ENCODE data around the gene FRMPD1. TPM values are rescaled to one million over a fixed set of nuclear protein-coding genes. Genes with fewer than 3 reads are reported as not detected.

FRMPD1 gene
- total RNA-seq, 1 donor from 2014 or later: 0.31 TPM

DNA sequence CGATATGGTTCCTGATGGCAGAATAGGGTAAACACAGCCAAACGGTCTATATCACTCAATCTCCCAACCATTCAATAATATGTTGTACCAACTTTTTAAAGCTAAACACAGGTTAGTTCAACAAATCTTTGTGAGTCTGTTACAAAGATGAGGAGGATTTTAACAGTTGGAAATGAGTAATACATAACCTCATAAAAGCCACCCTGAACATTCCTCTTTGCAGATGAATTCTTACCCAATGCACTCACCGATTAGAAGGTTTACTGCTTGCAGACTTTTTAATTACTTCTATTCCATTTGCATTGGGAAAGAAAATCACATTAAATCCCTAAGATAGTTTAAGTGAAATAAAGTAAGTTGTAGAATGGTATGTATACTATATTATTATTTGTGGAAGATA is 79.5 kb downstream of the FRMPD1 start:
- H3K27ac Mint-ChIP-seq: no peak overlapping the region
- no peak overlapping the region for H3K4me3 Mint-ChIP-seq (ENCODE audit: low read depth)
- TF ChIP-seq, protein P1, sequence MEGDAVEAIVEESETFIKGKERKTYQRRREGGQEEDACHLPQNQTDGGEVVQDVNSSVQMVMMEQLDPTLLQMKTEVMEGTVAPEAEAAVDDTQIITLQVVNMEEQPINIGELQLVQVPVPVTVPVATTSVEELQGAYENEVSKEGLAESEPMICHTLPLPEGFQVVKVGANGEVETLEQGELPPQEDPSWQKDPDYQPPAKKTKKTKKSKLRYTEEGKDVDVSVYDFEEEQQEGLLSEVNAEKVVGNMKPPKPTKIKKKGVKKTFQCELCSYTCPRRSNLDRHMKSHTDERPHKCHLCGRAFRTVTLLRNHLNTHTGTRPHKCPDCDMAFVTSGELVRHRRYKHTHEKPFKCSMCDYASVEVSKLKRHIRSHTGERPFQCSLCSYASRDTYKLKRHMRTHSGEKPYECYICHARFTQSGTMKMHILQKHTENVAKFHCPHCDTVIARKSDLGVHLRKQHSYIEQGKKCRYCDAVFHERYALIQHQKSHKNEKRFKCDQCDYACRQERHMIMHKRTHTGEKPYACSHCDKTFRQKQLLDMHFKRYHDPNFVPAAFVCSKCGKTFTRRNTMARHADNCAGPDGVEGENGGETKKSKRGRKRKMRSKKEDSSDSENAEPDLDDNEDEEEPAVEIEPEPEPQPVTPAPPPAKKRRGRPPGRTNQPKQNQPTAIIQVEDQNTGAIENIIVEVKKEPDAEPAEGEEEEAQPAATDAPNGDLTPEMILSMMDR (IDR thresholded peaks at IDR 0.05; ENCODE audit: unreplicated experiment): no peak
- H3K4me1 Mint-ChIP-seq (ENCODE audit: low read depth): no peaks in the 10 kb centered on the region
- no peaks in the 10 kb centered on the region for H3K9me3 Mint-ChIP-seq (ENCODE audit: low read depth)
- no peaks in the 10 kb centered on the region for H3K36me3 Mint-ChIP-seq (ENCODE audit: insufficient read depth)
- no peak for DNase-seq (ENCODE audit: low spot score, unreplicated experiment)
- peaks cover 29% of the 10 kb centered on the region for H3K27me3 Mint-ChIP-seq

DNA sequence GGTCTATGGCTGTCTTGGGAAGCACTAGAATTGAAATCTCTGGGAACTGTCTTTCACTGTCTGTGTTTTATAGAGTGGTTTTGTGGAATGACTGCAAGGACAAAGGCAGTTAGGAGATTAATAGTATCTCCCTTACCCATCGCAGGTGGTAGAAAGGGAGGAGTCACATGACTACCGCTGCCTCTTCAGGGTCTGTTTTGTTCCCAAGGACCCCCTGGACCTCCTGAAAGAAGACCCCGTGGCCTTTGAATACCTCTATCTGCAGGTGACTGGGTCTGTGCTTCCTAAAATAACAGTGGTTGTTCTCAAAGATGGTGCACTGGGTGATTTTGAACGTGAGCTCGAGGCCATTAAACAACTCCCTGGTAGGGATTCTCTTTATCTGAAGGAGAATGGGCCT is 80.1 kb downstream of the FRMPD1 start:
- Mint-ChIP-seq H3K9me3 (ENCODE audit: low read depth) (no peaks in the 10 kb centered on the region), H3K4me3 (ENCODE audit: low read depth) (no peak overlapping the region), H3K36me3 (ENCODE audit: insufficient read depth) (no peaks in the 10 kb centered on the region), H3K27ac (no peak overlapping the region), H3K4me1 (ENCODE audit: low read depth) (no peaks in the 10 kb centered on the region), H3K27me3 (peaks cover 27% of the 10 kb centered on the region)
- DNase-seq (ENCODE audit: low spot score, unreplicated experiment): no peak
- TF ChIP-seq, protein P1 (IDR thresholded peaks at IDR 0.05; ENCODE audit: unreplicated experiment): no peak

DNA sequence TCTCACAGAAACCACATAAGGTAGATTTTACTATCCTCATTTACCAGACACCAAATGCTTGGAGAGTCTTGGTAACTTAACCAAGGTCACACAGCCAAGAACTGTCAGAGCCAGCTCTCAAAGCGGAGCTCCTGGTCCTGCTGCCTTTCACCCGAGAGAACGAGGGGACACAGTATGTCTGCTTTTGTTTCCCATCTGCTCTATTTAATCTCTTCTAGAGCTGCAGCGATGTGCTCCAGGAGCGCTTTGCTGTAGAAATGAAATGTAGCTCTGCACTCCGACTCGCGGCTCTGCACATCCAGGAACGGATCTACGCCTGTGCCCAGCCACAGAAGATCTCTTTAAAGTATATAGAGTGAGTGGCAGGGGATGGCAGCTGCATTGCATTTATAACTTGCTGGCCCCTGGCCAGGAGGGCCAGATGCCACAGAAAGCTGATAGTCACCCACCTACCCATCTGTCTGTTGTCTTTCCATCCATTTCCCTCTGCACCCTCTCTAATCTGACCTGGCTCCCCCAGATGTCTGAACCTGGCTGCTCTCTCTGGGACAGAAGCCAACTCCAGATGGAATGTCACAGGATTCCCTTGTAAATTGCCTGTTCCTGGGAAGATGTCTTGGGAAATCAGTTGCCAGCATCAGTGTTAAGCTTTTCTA is 81.5 kb downstream of the FRMPD1 start:
- no peak for DNase-seq (ENCODE audit: low spot score, unreplicated experiment)
- Mint-ChIP-seq H3K27ac (no peak overlapping the region), H3K4me1 (ENCODE audit: low read depth) (no peaks in the 10 kb centered on the region), H3K4me3 (ENCODE audit: low read depth) (no peak overlapping the region), H3K36me3 (ENCODE audit: insufficient read depth) (no peaks in the 10 kb centered on the region), H3K27me3 (peaks cover 26% of the 10 kb centered on the region), H3K9me3 (ENCODE audit: low read depth) (no peaks in the 10 kb centered on the region)
- TF ChIP-seq, protein P1 (IDR thresholded peaks at IDR 0.05; ENCODE audit: unreplicated experiment): no peak

DNA sequence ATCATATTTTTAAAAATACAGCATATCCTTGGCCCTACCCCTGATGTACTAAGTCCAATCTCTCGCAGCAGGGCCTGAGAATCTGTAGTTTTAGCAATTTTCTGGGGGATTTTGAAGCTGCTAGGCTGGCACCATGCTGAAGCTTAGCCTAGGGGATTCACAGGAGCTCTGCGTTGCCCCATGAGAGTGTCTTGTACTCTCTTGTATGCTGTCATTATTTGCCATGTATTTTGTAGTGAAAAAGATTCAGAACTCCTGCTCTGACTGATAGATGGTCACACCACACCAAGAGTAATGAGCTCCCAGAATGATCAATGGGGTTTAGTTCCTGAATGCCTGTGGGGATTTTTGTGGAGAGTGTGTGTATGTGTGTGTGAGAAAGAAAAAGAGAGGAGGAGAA is 82.2 kb downstream of the FRMPD1 start:
- Mint-ChIP-seq H3K4me3 (ENCODE audit: low read depth) (no peak overlapping the region), H3K9me3 (ENCODE audit: low read depth) (no peaks in the 10 kb centered on the region), H3K36me3 (ENCODE audit: insufficient read depth) (no peaks in the 10 kb centered on the region), H3K27ac (no peak overlapping the region), H3K4me1 (ENCODE audit: low read depth) (no peaks in the 10 kb centered on the region), H3K27me3 (peaks cover 26% of the 10 kb centered on the region)
- TF ChIP-seq, protein P1 (IDR thresholded peaks at IDR 0.05; ENCODE audit: unreplicated experiment): no peak
- DNase-seq (ENCODE audit: low spot score, unreplicated experiment): no peak

DNA sequence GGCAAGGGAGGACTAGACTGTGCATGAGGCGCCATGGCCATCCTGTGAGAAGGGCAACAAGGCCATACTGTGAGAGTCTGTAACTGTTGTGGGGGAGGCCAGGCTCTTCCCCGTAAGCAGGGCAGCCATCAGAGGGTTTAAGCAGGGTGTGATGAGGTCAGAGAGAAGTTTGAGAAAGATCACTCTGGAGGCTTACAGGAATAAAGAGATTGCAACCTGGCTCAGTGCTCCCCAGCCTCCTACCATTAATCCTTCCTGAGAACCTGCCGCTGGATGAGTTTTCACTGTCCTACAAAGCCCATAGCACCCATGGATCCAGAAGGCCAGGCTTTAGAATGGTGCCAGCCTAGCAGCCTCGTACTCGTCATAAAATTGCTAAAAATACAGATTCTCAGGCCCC is 88.5 kb downstream of the FRMPD1 start:
- Mint-ChIP-seq H3K4me1 (ENCODE audit: low read depth) (no peaks in the 10 kb centered on the region), H3K9me3 (ENCODE audit: low read depth) (no peaks in the 10 kb centered on the region), H3K36me3 (ENCODE audit: insufficient read depth) (no peaks in the 10 kb centered on the region), H3K27me3 (peaks cover 11% of the 10 kb centered on the region), H3K27ac (no peak overlapping the region), H3K4me3 (ENCODE audit: low read depth) (no peak overlapping the region)
- DNase-seq (ENCODE audit: low spot score, unreplicated experiment): no peak
- TF ChIP-seq, protein P1 (IDR thresholded peaks at IDR 0.05; ENCODE audit: unreplicated experiment): no peak

Measured in progenitor cell of endocrine pancreas (in vitro differentiated cells).